ENCODE measurements around the gene AVL9. TPM values are rescaled to one million over a fixed set of nuclear protein-coding genes. Genes with fewer than 3 reads are reported as not detected.

The AVL9 gene
- total and polyA plus RNA-seq, 12 donors: 6.3 to 21.7 (median 15.1) TPM

DNA sequence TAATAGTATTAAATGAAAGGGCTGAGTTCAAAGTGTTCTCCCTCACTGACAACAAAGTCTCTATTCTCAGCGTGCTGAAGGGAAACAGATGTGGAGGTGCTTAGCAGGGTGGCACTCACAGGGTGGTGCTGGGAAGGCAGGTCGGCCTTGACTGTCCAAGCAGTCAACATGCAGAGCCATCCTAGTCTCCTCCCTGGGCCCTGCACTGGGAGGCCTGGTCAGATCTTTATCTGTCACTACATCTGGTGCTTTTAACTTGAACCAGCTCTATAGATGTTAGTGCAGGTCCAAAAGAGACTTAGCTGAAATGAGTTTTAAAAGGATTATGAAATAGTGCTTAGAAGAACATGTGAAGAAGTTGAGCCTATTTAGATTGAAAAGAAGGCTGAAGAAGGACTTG is 82.1 kb downstream of the AVL9 start:
- TF ChIP-seq, protein P1, sequence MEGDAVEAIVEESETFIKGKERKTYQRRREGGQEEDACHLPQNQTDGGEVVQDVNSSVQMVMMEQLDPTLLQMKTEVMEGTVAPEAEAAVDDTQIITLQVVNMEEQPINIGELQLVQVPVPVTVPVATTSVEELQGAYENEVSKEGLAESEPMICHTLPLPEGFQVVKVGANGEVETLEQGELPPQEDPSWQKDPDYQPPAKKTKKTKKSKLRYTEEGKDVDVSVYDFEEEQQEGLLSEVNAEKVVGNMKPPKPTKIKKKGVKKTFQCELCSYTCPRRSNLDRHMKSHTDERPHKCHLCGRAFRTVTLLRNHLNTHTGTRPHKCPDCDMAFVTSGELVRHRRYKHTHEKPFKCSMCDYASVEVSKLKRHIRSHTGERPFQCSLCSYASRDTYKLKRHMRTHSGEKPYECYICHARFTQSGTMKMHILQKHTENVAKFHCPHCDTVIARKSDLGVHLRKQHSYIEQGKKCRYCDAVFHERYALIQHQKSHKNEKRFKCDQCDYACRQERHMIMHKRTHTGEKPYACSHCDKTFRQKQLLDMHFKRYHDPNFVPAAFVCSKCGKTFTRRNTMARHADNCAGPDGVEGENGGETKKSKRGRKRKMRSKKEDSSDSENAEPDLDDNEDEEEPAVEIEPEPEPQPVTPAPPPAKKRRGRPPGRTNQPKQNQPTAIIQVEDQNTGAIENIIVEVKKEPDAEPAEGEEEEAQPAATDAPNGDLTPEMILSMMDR (IDR thresholded peaks at IDR 0.05): no peak
- intact Hi-C loops (cut with DNase I): no loop called here
- H3K4me1 ChIP-seq: peaks cover 0 to 18% (median 0%) of the 10 kb centered on the region in 9 donors
- ATAC-seq (peak in 1 of 8 donors; percentile 37), DNase-seq (no peak)
- no peak overlapping the region for H3K4me3 ChIP-seq
- H3K27me3 ChIP-seq: no peaks in the 10 kb centered on the region
- peaks cover 0 to 96% (median 43%) of the 10 kb centered on the region in 9 donors for H3K36me3 ChIP-seq
- no peak overlapping the region for H3K27ac ChIP-seq
- H3K9me3 ChIP-seq: no peaks in the 10 kb centered on the region
- 80 to 85% methylated on average over 2 of the region's 2 CpGs for WGBS, 2 donors

DNA sequence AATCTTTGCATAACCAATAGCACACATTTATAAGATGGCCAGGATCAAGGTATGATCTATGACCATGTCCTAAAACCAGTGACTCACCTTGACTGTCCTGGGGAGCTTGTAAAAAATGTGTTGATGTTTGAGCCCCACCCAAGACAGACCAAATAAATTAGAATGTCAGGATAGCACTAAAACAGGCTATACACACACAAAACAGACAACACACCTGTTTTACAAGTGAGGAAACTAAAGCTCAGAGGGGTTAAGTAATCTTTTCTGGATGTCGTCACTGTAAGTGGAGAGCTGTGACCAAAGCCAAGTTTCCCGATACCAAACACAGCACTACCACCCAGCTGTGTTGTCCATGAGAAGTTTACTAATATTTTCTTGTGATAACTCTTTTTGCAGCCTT is 84.5 kb downstream of the AVL9 start:
- H3K36me3 ChIP-seq: peaks cover 0 to 96% (median 41%) of the 10 kb centered on the region in 9 donors
- ATAC-seq (peak in 2 of 8 donors; percentile 30 to 68), DNase-seq (no peak)
- H3K9me3 ChIP-seq: no peaks in the 10 kb centered on the region
- H3K4me3 ChIP-seq: no peak overlapping the region
- peak overlapping the region in 1 of 10 donors; percentile 18 for H3K27ac ChIP-seq
- H3K4me1 ChIP-seq: peaks cover 0 to 11% (median 0%) of the 10 kb centered on the region in 9 donors
- no peaks in the 10 kb centered on the region for H3K27me3 ChIP-seq
- WGBS, 2 donors: 26 to 54% methylated on average over 2 of the region's 2 CpGs
- intact Hi-C loops (cut with DNase I): loop anchor here in 5 of 10 donors (10.0 kb wide), 1 partner anchor 85 kb away; the partner anchor contains the start of genes AVL9 (in 5 of the 5) and LSM5 (in 5 of the 5)
- TF ChIP-seq, protein P1 (IDR thresholded peaks at IDR 0.05): no peak

DNA sequence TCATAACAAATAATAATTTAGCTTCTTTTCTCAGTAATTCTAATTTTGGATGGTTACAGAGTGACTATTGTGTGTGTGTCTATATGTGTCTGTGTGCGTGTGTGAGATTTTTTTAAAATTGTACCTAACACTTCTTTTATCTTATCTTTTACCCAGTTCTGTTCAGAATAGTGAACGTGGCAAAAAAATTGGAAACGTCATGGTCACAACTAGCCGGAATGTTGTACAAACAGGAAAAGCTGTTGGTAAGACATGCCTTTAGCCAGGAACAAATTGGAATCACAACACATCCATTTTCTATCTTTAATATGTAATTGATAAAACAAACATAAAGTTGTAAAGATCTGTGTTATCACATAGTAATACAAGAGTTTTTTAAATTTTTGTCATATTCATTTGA is 85.4 kb downstream of the AVL9 start:
- DNase-seq: no peak
- Histone ChIP-seq H3K36me3 (peaks cover 0 to 96% (median 44%) of the 10 kb centered on the region in 9 donors), H3K4me3 (no peak overlapping the region), H3K9me3 (no peaks in the 10 kb centered on the region), H3K27ac (peak overlapping the region in 1 of 10 donors; percentile 18), H3K4me1 (peaks cover 0 to 13% (median 2%) of the 10 kb centered on the region in 9 donors), H3K27me3 (no peaks in the 10 kb centered on the region)
- intact Hi-C loops (cut with DNase I): loop anchor here in 5 of 10 donors (10.0 kb wide), 1 partner anchor 86 kb away; the partner anchor contains the start of genes AVL9 (in 5 of the 5) and LSM5 (in 5 of the 5)
- ATAC-seq: no peak
- WGBS, 2 donors: 68 to 80% methylated on average over 4 of the region's 4 CpGs
- TF ChIP-seq, protein P1 (IDR thresholded peaks at IDR 0.05): no peak

DNA sequence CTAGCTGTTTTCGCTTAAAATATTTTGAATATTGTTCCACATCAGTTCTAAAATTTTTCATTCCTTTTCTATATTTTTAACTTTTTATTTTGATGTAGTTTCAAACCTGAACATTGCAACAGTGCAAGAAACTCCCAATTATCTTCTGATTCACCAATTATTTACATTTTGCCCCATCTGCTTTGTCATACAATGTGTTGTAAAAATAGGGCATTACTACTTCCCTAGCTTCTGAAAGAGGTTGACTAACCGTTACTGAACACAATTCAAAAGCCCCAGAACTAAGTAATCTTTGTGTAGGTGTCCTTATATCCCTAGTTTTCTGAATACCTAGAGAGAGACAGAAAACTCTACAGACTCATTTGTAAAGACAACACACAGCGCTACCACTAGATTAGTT is 86.7 kb downstream of the AVL9 start:
- no peak for ATAC-seq
- H3K27ac ChIP-seq: no peak overlapping the region
- H3K36me3 ChIP-seq: peaks cover 0 to 91% (median 35%) of the 10 kb centered on the region in 9 donors
- TF ChIP-seq, protein P1 (IDR thresholded peaks at IDR 0.05): no peak
- H3K9me3 ChIP-seq: no peaks in the 10 kb centered on the region
- intact Hi-C loops (cut with DNase I): loop anchor here in 5 of 10 donors (10.0 kb wide), 1 partner anchor 87 kb away; the partner anchor contains the start of genes AVL9 (in 5 of the 5) and LSM5 (in 5 of the 5)
- no peak for DNase-seq
- 80 to 95% methylated on average over 3 of the region's 3 CpGs for WGBS, 2 donors
- no peaks in the 10 kb centered on the region for H3K27me3 ChIP-seq
- H3K4me1 ChIP-seq: peaks cover 0 to 27% (median 16%) of the 10 kb centered on the region in 9 donors
- H3K4me3 ChIP-seq: no peak overlapping the region

All from heart right ventricle (tissue), 16 donors.